DOHH2 (cell line): ENCODE data around the gene UEVLD.

Experiments
- H3F3A ChIP-seq: fragments of 200-600 bp; sonication (generic), shearing (Covaris generic); 2 replicates; pipeline ENCODE4 v1.6.0; 2016; ENCODE audit warnings: antibody characterized with exemption, mild to moderate bottlenecking; ENCODE audit not compliant: control insufficient read depth, insufficient read depth
- H3K27ac ChIP-seq: fragments of 200-600 bp; sonication (generic); 2 replicates; pipeline ENCODE4 v1.5.1; 2014; ENCODE audit warnings: low read depth, mild to moderate bottlenecking, low read length, moderate library complexity
- H3K27me3 ChIP-seq: fragments of 200-600 bp; sonication (generic); 2 replicates; pipeline ENCODE4 v1.6.1; 2014; ENCODE audit warnings: mild to moderate bottlenecking, low read length, mixed read lengths; ENCODE audit not compliant: control insufficient read depth
- H3K36me3 ChIP-seq: fragments of 200-600 bp; sonication (generic); 2 replicates; pipeline ENCODE4 v1.6.1; 2014; ENCODE audit warnings: mild to moderate bottlenecking, low read length, moderate library complexity, mixed read lengths; ENCODE audit not compliant: control insufficient read depth
- H3K4me1 ChIP-seq: fragments of 200-600 bp; sonication (generic); 2 replicates; pipeline ENCODE4 v1.6.1; 2014; ENCODE audit warnings: mild to moderate bottlenecking, low read length, mixed read lengths; ENCODE audit not compliant: control insufficient read depth
- H3K4me2 ChIP-seq: fragments of 200-600 bp; sonication (generic); 2 replicates; pipeline ENCODE4 v1.6.0; 2014; ENCODE audit warnings: mild to moderate bottlenecking, low read length, moderate library complexity
- H3K4me3 ChIP-seq: fragments of 200-600 bp; sonication (generic); 2 replicates; pipeline ENCODE4 v1.5.1; 2014; ENCODE audit warnings: mild to moderate bottlenecking, low read length, mixed read lengths
- H3K79me2 ChIP-seq: fragments of 200-600 bp; sonication (generic); 2 replicates; pipeline ENCODE4 v1.6.1; 2014; ENCODE audit warnings: mild to moderate bottlenecking, low read length, mixed read lengths; ENCODE audit not compliant: control insufficient read depth
- H3K9me2 ChIP-seq: fragments of 200-600 bp; sonication (generic); replicated peaks from 2 replicates; pipeline ENCODE4 v1.6.1; 2014; ENCODE audit warnings: mild to moderate bottlenecking, low read length, mixed read lengths; ENCODE audit not compliant: control insufficient read depth
- H3K9me3 ChIP-seq: fragments of 200-600 bp; sonication (generic); 2 replicates; pipeline ENCODE4 v1.6.1; 2014; ENCODE audit warnings: antibody characterized with exemption, low read length, mixed read lengths; ENCODE audit not compliant: control insufficient read depth, insufficient read depth
- H4K20me1 ChIP-seq: fragments of 200-600 bp; sonication (generic); 2 replicates; pipeline ENCODE4 v1.6.0; 2014; ENCODE audit warnings: low read depth, mild to moderate bottlenecking, antibody characterized with exemption, low read length, moderate library complexity; ENCODE audit not compliant: control insufficient read depth, insufficient read depth
- EZH2phosphoT487 ChIP-seq: fragments of 200-600 bp; sonication (generic); IDR thresholded peaks from 2 replicates; pipeline ENCODE4 v1.6.1; 2017; ENCODE audit warnings: borderline replicate concordance, mild to moderate bottlenecking, antibody characterized with exemption, low read length, moderate library complexity, mixed read lengths
- TF ChIP-seq, protein P1 (sequence below): fragments of 200-600 bp; sonication (generic); IDR thresholded peaks from one replicate; pipeline ENCODE4 v1.5.1; 2014; ENCODE audit warnings: antibody characterized with exemption, mild to moderate bottlenecking, low read depth, low read length; ENCODE audit not compliant: poor library complexity, severe bottlenecking

Gene UEVLD

DNA sequence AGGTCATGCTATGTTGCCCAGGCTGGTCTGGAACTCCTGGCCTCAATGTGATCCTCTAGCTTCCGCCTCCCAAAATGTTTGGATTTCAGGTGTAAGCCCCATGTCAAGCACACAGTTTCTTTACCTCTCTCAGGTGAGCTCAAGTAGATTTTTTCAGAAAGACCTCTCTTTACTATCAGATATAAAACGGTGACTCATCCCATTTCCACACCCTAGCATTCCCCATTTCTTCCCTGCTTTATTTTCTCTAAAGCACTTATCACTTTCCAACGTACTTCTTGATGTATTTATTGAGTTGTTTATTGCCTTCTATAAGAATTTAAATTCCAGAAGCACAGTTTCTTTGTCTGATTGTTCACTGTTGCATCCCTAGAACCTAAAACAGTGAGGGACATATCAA is 65.5 kb downstream of the UEVLD start:
- Histone ChIP-seq H3K4me1 (peaks cover 19% of the 10 kb centered on the region), H3K4me3 (no peak overlapping the region), H3K27ac (no peak overlapping the region), H3F3A (no peaks in the 10 kb centered on the region), H3K36me3 (peaks cover 27% of the 10 kb centered on the region), H3K9me3 (no peaks in the 10 kb centered on the region), H3K79me2 (peaks cover 80% of the 10 kb centered on the region), H4K20me1 (no peaks in the 10 kb centered on the region), H3K9me2 (no peaks in the 10 kb centered on the region), H3K27me3 (no peaks in the 10 kb centered on the region), H3K4me2 (no peak overlapping the region)
- TF ChIP-seq, protein P1, sequence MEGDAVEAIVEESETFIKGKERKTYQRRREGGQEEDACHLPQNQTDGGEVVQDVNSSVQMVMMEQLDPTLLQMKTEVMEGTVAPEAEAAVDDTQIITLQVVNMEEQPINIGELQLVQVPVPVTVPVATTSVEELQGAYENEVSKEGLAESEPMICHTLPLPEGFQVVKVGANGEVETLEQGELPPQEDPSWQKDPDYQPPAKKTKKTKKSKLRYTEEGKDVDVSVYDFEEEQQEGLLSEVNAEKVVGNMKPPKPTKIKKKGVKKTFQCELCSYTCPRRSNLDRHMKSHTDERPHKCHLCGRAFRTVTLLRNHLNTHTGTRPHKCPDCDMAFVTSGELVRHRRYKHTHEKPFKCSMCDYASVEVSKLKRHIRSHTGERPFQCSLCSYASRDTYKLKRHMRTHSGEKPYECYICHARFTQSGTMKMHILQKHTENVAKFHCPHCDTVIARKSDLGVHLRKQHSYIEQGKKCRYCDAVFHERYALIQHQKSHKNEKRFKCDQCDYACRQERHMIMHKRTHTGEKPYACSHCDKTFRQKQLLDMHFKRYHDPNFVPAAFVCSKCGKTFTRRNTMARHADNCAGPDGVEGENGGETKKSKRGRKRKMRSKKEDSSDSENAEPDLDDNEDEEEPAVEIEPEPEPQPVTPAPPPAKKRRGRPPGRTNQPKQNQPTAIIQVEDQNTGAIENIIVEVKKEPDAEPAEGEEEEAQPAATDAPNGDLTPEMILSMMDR: no peak
- TF ChIP-seq EZH2phosphoT487: no peak

DNA sequence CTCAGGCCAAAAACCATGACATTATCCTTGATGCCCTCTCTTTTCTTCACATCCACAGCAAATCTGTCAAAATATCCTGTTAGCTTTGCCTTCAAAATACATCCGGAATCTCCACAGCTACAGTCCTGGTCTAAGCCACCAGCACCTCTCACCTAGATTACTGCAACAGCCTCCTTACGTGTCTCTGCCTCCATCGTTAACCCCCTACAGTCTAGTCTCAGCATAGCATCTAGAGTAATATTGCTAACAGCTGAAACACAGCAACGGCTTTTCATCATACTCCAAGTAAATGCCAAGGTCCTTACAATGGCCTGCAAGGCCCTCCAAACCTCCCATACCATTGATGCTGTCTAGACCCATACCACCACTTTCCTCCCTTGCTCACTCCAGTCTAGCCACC is 66.1 kb downstream of the UEVLD start:
- Histone ChIP-seq H3K4me2 (no peak overlapping the region), H3K27me3 (no peaks in the 10 kb centered on the region), H3K36me3 (peaks cover 34% of the 10 kb centered on the region), H3K27ac (no peak overlapping the region), H3K9me2 (no peaks in the 10 kb centered on the region), H3K79me2 (peaks cover 77% of the 10 kb centered on the region), H3K4me1 (peaks cover 14% of the 10 kb centered on the region), H3K9me3 (no peaks in the 10 kb centered on the region), H3F3A (no peaks in the 10 kb centered on the region), H4K20me1 (no peaks in the 10 kb centered on the region), H3K4me3 (no peak overlapping the region)
- TF ChIP-seq, protein P1: peak; percentile 36
- no peak for TF ChIP-seq EZH2phosphoT487

GRCh38 chr11:18521122-18521521 is 67.4 kb downstream of the UEVLD start:
- H3K36me3 ChIP-seq: peaks cover 30% of the 10 kb centered on the region
- peaks cover 14% of the 10 kb centered on the region for H3K4me1 ChIP-seq
- H3K27ac ChIP-seq: no peak overlapping the region
- no peaks in the 10 kb centered on the region for H3K27me3 ChIP-seq
- no peak for TF ChIP-seq EZH2phosphoT487
- TF ChIP-seq, protein P1: no peak
- H4K20me1 ChIP-seq: no peaks in the 10 kb centered on the region
- peaks cover 64% of the 10 kb centered on the region for H3K79me2 ChIP-seq
- H3K9me2 ChIP-seq: no peaks in the 10 kb centered on the region
- no peak overlapping the region for H3K4me2 ChIP-seq
- no peaks in the 10 kb centered on the region for H3K9me3 ChIP-seq
- no peak overlapping the region for H3K4me3 ChIP-seq
- no peaks in the 10 kb centered on the region for H3F3A ChIP-seq

GRCh38 chr11:18502352-18502751 is 86.2 kb downstream of the UEVLD start:
- H3K9me3 ChIP-seq: no peaks in the 10 kb centered on the region
- no peak overlapping the region for H3K4me3 ChIP-seq
- TF ChIP-seq, protein P1: no peak
- TF ChIP-seq EZH2phosphoT487: no peak
- H3K36me3 ChIP-seq: peaks cover 77% of the 10 kb centered on the region
- no peaks in the 10 kb centered on the region for H3K79me2 ChIP-seq
- H3K9me2 ChIP-seq: no peaks in the 10 kb centered on the region
- H3K4me1 ChIP-seq: no peaks in the 10 kb centered on the region
- no peaks in the 10 kb centered on the region for H3K27me3 ChIP-seq
- H4K20me1 ChIP-seq: no peaks in the 10 kb centered on the region
- H3F3A ChIP-seq: no peaks in the 10 kb centered on the region
- no peak overlapping the region for H3K27ac ChIP-seq
- H3K4me2 ChIP-seq: no peak overlapping the region
